PC-9 (cell line): ENCODE results near the gene GUCY2D.

Source experiments
- CTCF ChIP-seq: fragments of 200-600 bp; sonication (generic); conservative IDR thresholded peaks from 2 replicates; pipeline ENCODE4 v1.6.1; 2017; ENCODE audit warnings: mixed run types, antibody characterized with exemption, mild to moderate bottlenecking, moderate library complexity
- EZH2 ChIP-seq: fragments of 200-600 bp; sonication (generic); IDR thresholded peaks from 2 replicates; pipeline ENCODE4 v1.8.0; 2017; ENCODE audit warnings: antibody characterized with exemption, low read depth

GRCh38 chr17:8007836-8008235 is 5.4 kb downstream of the GUCY2D start:
- TF ChIP-seq CTCF (no peak), EZH2 (no peak)
